Measurements from ENCODE around the gene PRDM11.

The PRDM11 gene

GRCh38 chr11:45278714-45279113 is 132.3 kb downstream of the PRDM11 start:
- no peak for DNase-seq
- H3K4me1 ChIP-seq, result no peaks in the 10 kb centered on the region

DNA sequence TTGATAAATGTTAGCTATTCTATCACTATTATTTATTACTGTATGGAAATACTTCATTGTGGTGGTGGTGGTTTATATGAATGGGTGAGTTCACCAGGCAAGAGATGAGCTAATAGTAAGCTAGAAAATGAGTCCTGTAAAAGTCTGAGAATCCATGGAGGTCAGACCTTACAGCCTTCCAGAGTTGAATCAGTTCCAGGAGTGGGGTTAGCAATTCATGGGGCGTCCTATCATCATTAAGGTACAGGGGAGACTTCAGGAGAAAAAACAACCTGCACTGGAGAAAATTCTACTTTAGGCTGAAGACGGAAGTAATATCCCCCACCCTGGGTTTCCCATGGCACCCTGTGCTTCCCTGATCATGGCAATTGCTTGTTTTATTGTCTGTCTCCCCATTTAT is 133.2 kb downstream of the PRDM11 start:
- no peak for TF ChIP-seq CTCF (IDR thresholded peaks at IDR 0.05; ENCODE audit: low read depth, low read length)
- H3K4me1 ChIP-seq, result no peaks in the 10 kb centered on the region
- DNase-seq, result no peak
- no peaks in the 10 kb centered on the region for H3K36me3 ChIP-seq
- no peaks in the 10 kb centered on the region for H3K9me3 ChIP-seq
- no peak overlapping the region for H3K4me3 ChIP-seq (ENCODE audit: low read depth, low read length)
- H3K27me3 ChIP-seq, result 0 out of 2 replicates have a peak, but pooled peaks cover under 1% of the 10 kb centered on the region

More at GRCh38 chr11:45278714-45279113, 132.3 kb downstream of the PRDM11 start:
- no peak for TF ChIP-seq CTCF (IDR thresholded peaks at IDR 0.05; ENCODE audit: low read depth, low read length)
- H3K9me3 ChIP-seq, result no peaks in the 10 kb centered on the region
- H3K36me3 ChIP-seq, result no peaks in the 10 kb centered on the region
- no peak overlapping the region for H3K4me3 ChIP-seq (ENCODE audit: low read depth, low read length)
- no peaks in the 10 kb centered on the region for H3K27me3 ChIP-seq

- peaks cover 9% of the 10 kb centered on the region for H3K27me3 ChIP-seq
- DNase-seq, result no peak
- TF ChIP-seq CTCF (IDR thresholded peaks at IDR 0.05; ENCODE audit: low read depth, low read length), result no peak
- no peaks in the 10 kb centered on the region for H3K4me1 ChIP-seq
- H3K36me3 ChIP-seq, result no peaks in the 10 kb centered on the region
- no peaks in the 10 kb centered on the region for H3K9me3 ChIP-seq
- no peak overlapping the region for H3K4me3 ChIP-seq (ENCODE audit: low read depth, low read length)
Observed at GRCh38 chr11:45280449-45280848, 134.0 kb downstream of the PRDM11 start.

GRCh38 chr11:45282081-45282480 is 135.6 kb downstream of the PRDM11 start:
- Histone ChIP-seq H3K4me3 (ENCODE audit: low read depth, low read length) (no peak overlapping the region), H3K27me3 (peaks cover 14% of the 10 kb centered on the region), H3K36me3 (no peaks in the 10 kb centered on the region), H3K4me1 (no peaks in the 10 kb centered on the region), H3K9me3 (no peaks in the 10 kb centered on the region)
- TF ChIP-seq CTCF (IDR thresholded peaks at IDR 0.05; ENCODE audit: low read depth, low read length), result no peak
- no peak for DNase-seq

Data from BE2C (cell line).